GM12878 (cell line): ENCODE results near the gene CAPSL. TPM values are rescaled to one million over a fixed set of nuclear protein-coding genes. Genes with fewer than 3 reads are reported as not detected.

ENCODE experiments used
- ASH2L ChIP-seq: fragments of 300-600, 200-600 bp; sonication (generic); IDR thresholded peaks from 2 replicates; pipeline ENCODE4 v1.6.1; 2017; ENCODE audit warnings: low read depth, mild to moderate bottlenecking, borderline replicate concordance
- ATF3 ChIP-seq: IDR thresholded peaks from 2 replicates; pipeline ENCODE4 v1.6.1; 2011; ENCODE audit warnings: low read depth, mild to moderate bottlenecking, low read length, moderate library complexity, borderline replicate concordance; ENCODE audit errors: extremely low read depth
- CBFB ChIP-seq: IDR thresholded peaks from 2 replicates; pipeline ENCODE4 v1.6.1; 2016; ENCODE audit warnings: antibody characterized with exemption, low read depth
- CHD4 ChIP-seq: fragments of 200-600 bp; sonication (generic); IDR thresholded peaks from 2 replicates; pipeline ENCODE4 v1.6.1; 2016; ENCODE audit warnings: mild to moderate bottlenecking
- ESRRA ChIP-seq: IDR thresholded peaks from 2 replicates; pipeline ENCODE4 v1.6.1; 2012; ENCODE audit warnings: mild to moderate bottlenecking, low read length, improper control_type of control experiment
- HSF1 ChIP-seq: fragments of 150-350 bp; IDR thresholded peaks from 2 replicates; pipeline ENCODE4 v1.6.1; 2014; ENCODE audit warnings: mild to moderate bottlenecking, low read depth, low read length
- IKZF2 ChIP-seq, 2 experiments: fragments of 450-650 bp; IDR thresholded peaks; 2 replicates each; pipeline ENCODE4 v1.6.1; 2017; ENCODE audit warnings: mild to moderate bottlenecking in 2 of 2, moderate library complexity in 2 of 2
- JUNB ChIP-seq: IDR thresholded peaks from 2 replicates; pipeline ENCODE4 v1.6.1; 2016; ENCODE audit warnings: antibody characterized with exemption, mild to moderate bottlenecking
- LARP7 ChIP-seq: fragments of 450-650 bp; IDR thresholded peaks from 2 replicates; pipeline ENCODE4 v1.6.1; 2017; ENCODE audit warnings: mild to moderate bottlenecking
- MAX ChIP-seq: IDR thresholded peaks from 2 replicates; pipeline ENCODE4 v1.6.1; 2012; ENCODE audit warnings: low read depth, low read length, improper control_type of control experiment
- MXI1 ChIP-seq: fragments of 150-350 bp; IDR thresholded peaks from 2 replicates; pipeline ENCODE4 v1.6.1; 2011; ENCODE audit warnings: low read depth, mild to moderate bottlenecking, inconsistent platforms, low read length, improper control_type of control experiment
- NR2C1 ChIP-seq: fragments of 450-650 bp; IDR thresholded peaks from 2 replicates; pipeline ENCODE4 v1.6.1; 2017; ENCODE audit warnings: antibody characterized with exemption, mild to moderate bottlenecking, moderate library complexity
- NR2C2 ChIP-seq: IDR thresholded peaks from 2 replicates; pipeline ENCODE4 v1.6.1; 2011; ENCODE audit warnings: borderline replicate concordance, low read depth; ENCODE audit not compliant: control insufficient read depth, insufficient read length
- NR2F1 ChIP-seq: fragments of 450-650 bp; conservative IDR thresholded peaks from 2 replicates; pipeline ENCODE4 v1.6.1; 2017; ENCODE audit warnings: mild to moderate bottlenecking
- POLR2A ChIP-seq: IDR thresholded peaks from 2 replicates; pipeline ENCODE4 v1.6.1; 2011; ENCODE audit warnings: low read depth, mild to moderate bottlenecking, low read length
- POLR2AphosphoS5 ChIP-seq: IDR thresholded peaks from 2 replicates; pipeline ENCODE4 v1.6.1; 2011; ENCODE audit warnings: mild to moderate bottlenecking, low read length, inconsistent platforms
- SMAD1 ChIP-seq: fragments of 450-650 bp; IDR thresholded peaks from 2 replicates; pipeline ENCODE4 v1.6.1; 2018; ENCODE audit warnings: mild to moderate bottlenecking, low read depth; ENCODE audit not compliant: partially characterized antibody
- SMC3 ChIP-seq: IDR thresholded peaks from 2 replicates; pipeline ENCODE4 v1.6.1; 2011; ENCODE audit warnings: low read length, improper control_type of control experiment, borderline replicate concordance
- STAT1 ChIP-seq: fragments of 450-650 bp; conservative IDR thresholded peaks from 2 replicates; pipeline ENCODE4 v1.6.1; 2014; ENCODE audit warnings: antibody characterized with exemption, mild to moderate bottlenecking
- SUZ12 ChIP-seq: fragments of 200-600 bp; sonication (generic); IDR thresholded peaks from one replicate; pipeline ENCODE4 v1.6.1; 2018; ENCODE audit warnings: antibody characterized with exemption, mild to moderate bottlenecking; ENCODE audit not compliant: unreplicated experiment
- TAF1 ChIP-seq: IDR thresholded peaks from 2 replicates; pipeline ENCODE4 v1.6.1; 2011; ENCODE audit warnings: mild to moderate bottlenecking, low read depth, low read length, borderline replicate concordance
- TCF7 ChIP-seq: IDR thresholded peaks from 2 replicates; pipeline ENCODE4 v1.6.1; 2014; ENCODE audit warnings: antibody characterized with exemption, borderline replicate concordance
- ZBTB40 ChIP-seq: fragments of 450-650 bp; IDR thresholded peaks from 2 replicates; pipeline ENCODE4 v1.6.1; 2016; ENCODE audit warnings: mild to moderate bottlenecking, moderate library complexity, borderline replicate concordance
- ZNF207 ChIP-seq: fragments of 450-650 bp; IDR thresholded peaks from 2 replicates; pipeline ENCODE4 v1.6.1; 2014; ENCODE audit warnings: antibody characterized with exemption, mild to moderate bottlenecking, borderline replicate concordance
- polyA plus RNA-seq, 11 experiments: library from polyadenylated mRNA; depleted of rRNA in 4 of 11; unstranded in 6 of 11; stranded (reverse) in 5 of 11; fragments of >200 nt; fragmentation: Nextera tagmentation in 4 of 11; fragmentation: Illumina TruSeq in 1 of 11; extraction: Ambion mirVana in 4 of 11; extraction: Trizol in 1 of 11; gene quantifications; 1 replicate in 1 of 11; 2 replicates in 10 of 11; pipeline versions ENCODE4 v1.2.1 to v1.2.3, GENCODE V29; 2011 to 2016; ENCODE audit warnings: inconsistent platforms in 2 of 11, missing spikeins in 2 of 11, low read depth in 1 of 11
- total RNA-seq, 4 experiments: library from RNA; depleted of rRNA in 3 of 4; stranded (reverse); fragments of >200 nt in 3 of 4; fragmentation: Illumina TruSeq in 1 of 4; extraction: Trizol in 1 of 4; gene quantifications; 2 replicates each; pipeline versions ENCODE4 v1.2.1 to v1.2.3, GENCODE V29; 2013 to 2021
- TF ChIP-seq, protein P1 (sequence below): IDR thresholded peaks from 2 replicates; pipeline ENCODE4 v1.6.1; 2011; ENCODE audit warnings: borderline replicate concordance, low read depth, mild to moderate bottlenecking, moderate library complexity, mixed read lengths, low read length; ENCODE audit not compliant: insufficient read depth; ENCODE audit errors: extremely low read length

CAPSL gene
- total and polyA plus RNA-seq, 10 of the 15 experiments (the other 5 are each of a cell fraction or from before 2014, with no cell fraction given), result 0.19 to 0.57 (median 0.20) TPM; not detected in 7

DNA sequence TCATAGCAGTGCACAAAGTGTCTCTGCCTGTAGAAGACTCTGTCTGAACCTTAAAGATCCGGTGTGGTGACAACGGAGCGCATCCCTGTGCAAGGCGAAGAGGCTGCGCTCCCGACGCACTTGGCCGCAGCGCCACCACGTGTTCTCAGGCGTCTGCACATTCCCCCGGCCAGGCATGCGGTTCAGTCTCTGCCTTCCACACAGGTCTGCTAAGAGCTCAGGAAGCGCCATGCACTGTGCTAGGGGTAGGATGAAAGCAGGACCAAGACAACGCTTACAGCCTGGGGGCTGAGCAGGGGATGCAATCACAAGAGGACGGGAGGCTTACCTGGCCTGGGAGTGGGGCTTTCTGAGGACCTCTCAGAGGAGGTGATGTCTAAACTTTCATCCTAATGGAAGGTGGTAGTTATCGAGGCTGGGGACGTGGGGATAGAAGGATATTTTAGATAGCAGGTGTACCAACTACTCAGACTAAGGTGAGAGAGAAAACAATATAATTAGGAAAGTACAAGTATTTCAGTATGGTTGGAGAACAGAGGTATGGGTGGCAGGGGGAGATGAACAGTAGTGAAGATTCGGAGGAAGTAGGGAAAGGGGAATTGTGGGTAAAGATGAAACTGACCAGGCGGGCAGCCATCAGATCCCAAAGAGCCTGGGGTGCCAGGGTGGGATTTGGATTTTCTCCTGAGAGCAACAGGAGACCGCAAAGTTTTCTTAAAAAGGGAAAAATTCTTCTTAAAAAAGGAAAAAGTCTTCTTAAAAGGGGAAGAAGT is 13.3 kb downstream of the CAPSL start (continued):
- no peak for TF ChIP-seq ZBTB40
- no peak for TF ChIP-seq POLR2A
- no peak for TF ChIP-seq ZNF207
- no peak for TF ChIP-seq NR2F1
- TF ChIP-seq CHD4, result no peak
- no peak for TF ChIP-seq ESRRA
- TF ChIP-seq MAX, result peak; percentile 67
- no peak for TF ChIP-seq NR2C1
- TF ChIP-seq POLR2AphosphoS5, result no peak
- TF ChIP-seq HSF1, result no peak
- no peak for TF ChIP-seq NR2C2
- TF ChIP-seq, protein P1, sequence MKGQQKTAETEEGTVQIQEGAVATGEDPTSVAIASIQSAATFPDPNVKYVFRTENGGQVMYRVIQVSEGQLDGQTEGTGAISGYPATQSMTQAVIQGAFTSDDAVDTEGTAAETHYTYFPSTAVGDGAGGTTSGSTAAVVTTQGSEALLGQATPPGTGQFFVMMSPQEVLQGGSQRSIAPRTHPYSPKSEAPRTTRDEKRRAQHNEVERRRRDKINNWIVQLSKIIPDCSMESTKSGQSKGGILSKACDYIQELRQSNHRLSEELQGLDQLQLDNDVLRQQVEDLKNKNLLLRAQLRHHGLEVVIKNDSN, result no peak
- TF ChIP-seq JUNB, result no peak
- TF ChIP-seq ATF3, result no peak
- no peak for TF ChIP-seq SMAD1
- TF ChIP-seq CBFB, result no peak
- no peak for TF ChIP-seq TAF1
- peak; percentile 74 for TF ChIP-seq LARP7
- TF ChIP-seq STAT1, result no peak
- no peak for TF ChIP-seq ASH2L
- peak; percentile 86 for TF ChIP-seq SMC3
- TF ChIP-seq IKZF2 (IDR thresholded peaks at IDR 0.05), result peak; percentile 17 to 25; a peak in 1 of 4 replicates
- TF ChIP-seq MXI1, result no peak
- TF ChIP-seq TCF7, result no peak
- no peak for TF ChIP-seq SUZ12
